Caco-2 (cell line): ENCODE results near the gene SPATA17. TPM values are rescaled to one million over a fixed set of nuclear protein-coding genes. Genes with fewer than 3 reads are reported as not detected.

Experiments
- BruUV-seq: library from RNA; stranded (reverse); fragments of 400-500 nt; replicated peaks from 2 replicates; lab custom pipeline; 2021; lab: Mats Ljungman, UMichigan
- CTCF ChIA-PET: fragments of 300-600 bp; sonication (Branson Sonifier 250); formaldehyde crosslinking; loops from one replicate; lab custom pipeline; 2022; ENCODE audit warnings: antibody characterized with exemption; lab: Charles Lee
- POLR2A ChIA-PET: fragments of 300-600 bp; sonication (Branson Sonifier 250); formaldehyde crosslinking; loops from one replicate; lab custom pipeline; 2022; ENCODE audit warnings: antibody characterized with exemption; lab: Charles Lee
- DNase-seq, 2 experiments: peaks; one replicate each; pipeline versions ENCODE4 v3.0.0 to v3.0.0-alpha.2; 2020 to 2022
- H3K27me3 ChIP-seq: replicated peaks from 2 replicates; pipeline ENCODE4 v1.6.0; 2011; ENCODE audit warnings: low read length; ENCODE audit not compliant: control insufficient read depth, insufficient read depth
- H3K36me3 ChIP-seq: 2 replicates; pipeline ENCODE4 v1.5.1; 2011; ENCODE audit warnings: low read length; ENCODE audit not compliant: control insufficient read depth, insufficient read depth
- H3K4me1 ChIP-seq: fragments of 250-450 bp; sonication (Bioruptor Pico); 2 replicates; pipeline ENCODE4 v1.5.1; 2020; ENCODE audit warnings: mild to moderate bottlenecking
- H3K4me3 ChIP-seq: 2 replicates; pipeline ENCODE4 v1.5.1; 2011; ENCODE audit warnings: low read depth, mild to moderate bottlenecking, control low read depth, low read length
- H3K9me3 ChIP-seq: fragments of 250-450 bp; sonication (Bioruptor Pico); 2 replicates; pipeline ENCODE4 v1.5.1; 2020; ENCODE audit warnings: mild to moderate bottlenecking, moderate library complexity
- H3K27ac Mint-ChIP-seq: one replicate; pipeline ENCODE4 v1.8.0; 2022; ENCODE audit warnings: mixed read lengths; ENCODE audit not compliant: unreplicated experiment
- H3K27me3 Mint-ChIP-seq: one replicate; pipeline ENCODE4 v1.8.0; 2022; ENCODE audit warnings: mixed read lengths; ENCODE audit not compliant: insufficient read depth, unreplicated experiment
- H3K36me3 Mint-ChIP-seq: one replicate; pipeline ENCODE4 v1.8.0; 2022; ENCODE audit warnings: mild to moderate bottlenecking, mixed read lengths; ENCODE audit not compliant: insufficient read depth, unreplicated experiment
- H3K4me1 Mint-ChIP-seq: one replicate; pipeline ENCODE4 v1.8.0; 2022; ENCODE audit warnings: low read depth, mixed read lengths; ENCODE audit not compliant: unreplicated experiment
- H3K4me3 Mint-ChIP-seq: one replicate; pipeline ENCODE4 v1.8.0; 2022; ENCODE audit warnings: mild to moderate bottlenecking, moderate library complexity, mixed read lengths; ENCODE audit not compliant: unreplicated experiment
- H3K9me3 Mint-ChIP-seq: one replicate; pipeline ENCODE4 v1.8.0; 2022; ENCODE audit warnings: mixed read lengths; ENCODE audit not compliant: unreplicated experiment
- intact Hi-C: fragments of 100-400 bp; cut with micrococcal nuclease; formaldehyde crosslinking; loops from one replicate; pipeline ENCODE4 v1.10.0; 2022; ENCODE audit not compliant: unreplicated experiment
- total RNA-seq: library from RNA; stranded (reverse); gene quantifications from 2 replicates; pipeline ENCODE4 v1.2.3, GENCODE V29; 2022
- TF ChIP-seq, protein P1 (sequence below), 2 experiments: fragments of 200-600 bp in 1 of 2; IDR thresholded peaks; 1 replicate in 1 of 2; 2 replicates in 1 of 2; pipeline versions ENCODE4 v1.5.1 to v1.8.0; 2011 to 2022; ENCODE audit warnings: antibody characterized with exemption in 1 of 2, control low read depth in 1 of 2, inconsistent platforms in 1 of 2, low read depth in 1 of 2, low read length in 1 of 2, mild to moderate bottlenecking in 1 of 2, moderate library complexity in 1 of 2; ENCODE audit not compliant: insufficient read depth in 1 of 2, severe bottlenecking in 1 of 2, unreplicated experiment in 1 of 2

Gene SPATA17
- total RNA-seq, 1 experiment from 2014 or later = 1.1 TPM

DNA sequence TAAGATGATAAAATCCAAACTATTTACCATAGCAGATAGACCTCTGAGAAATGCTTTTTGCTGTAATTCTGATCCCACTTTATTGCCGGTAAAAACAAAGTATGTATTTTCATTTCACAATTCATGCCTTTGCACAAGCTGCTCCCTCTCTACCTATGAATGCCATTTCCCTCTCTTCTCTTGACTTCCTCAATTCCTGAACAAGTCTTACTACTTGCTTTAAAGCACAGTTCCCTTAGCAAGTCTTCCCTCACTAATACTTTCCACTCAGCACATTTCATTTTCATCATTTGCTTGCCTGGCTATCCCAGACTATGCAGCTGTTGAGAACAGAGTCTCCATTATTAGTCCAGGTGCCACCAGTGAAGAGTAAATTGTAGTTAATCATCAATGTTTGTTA, 14.0 kb upstream of the SPATA17 start:
- ChIA-PET POLR2A (no interaction called here), CTCF (no interaction called here)
- Mint-ChIP-seq H3K9me3 (no peaks in the 10 kb centered on the region), H3K4me1 (peaks cover 7% of the 10 kb centered on the region), H3K36me3 (peaks cover 15% of the 10 kb centered on the region), H3K27ac (no peak overlapping the region), H3K27me3 (no peaks in the 10 kb centered on the region), H3K4me3 (no peak overlapping the region)
- BruUV-seq = no TSS peak
- no peaks in the 10 kb centered on the region for H3K9me3 ChIP-seq
- no peaks in the 10 kb centered on the region for H3K36me3 ChIP-seq
- TF ChIP-seq, protein P1, sequence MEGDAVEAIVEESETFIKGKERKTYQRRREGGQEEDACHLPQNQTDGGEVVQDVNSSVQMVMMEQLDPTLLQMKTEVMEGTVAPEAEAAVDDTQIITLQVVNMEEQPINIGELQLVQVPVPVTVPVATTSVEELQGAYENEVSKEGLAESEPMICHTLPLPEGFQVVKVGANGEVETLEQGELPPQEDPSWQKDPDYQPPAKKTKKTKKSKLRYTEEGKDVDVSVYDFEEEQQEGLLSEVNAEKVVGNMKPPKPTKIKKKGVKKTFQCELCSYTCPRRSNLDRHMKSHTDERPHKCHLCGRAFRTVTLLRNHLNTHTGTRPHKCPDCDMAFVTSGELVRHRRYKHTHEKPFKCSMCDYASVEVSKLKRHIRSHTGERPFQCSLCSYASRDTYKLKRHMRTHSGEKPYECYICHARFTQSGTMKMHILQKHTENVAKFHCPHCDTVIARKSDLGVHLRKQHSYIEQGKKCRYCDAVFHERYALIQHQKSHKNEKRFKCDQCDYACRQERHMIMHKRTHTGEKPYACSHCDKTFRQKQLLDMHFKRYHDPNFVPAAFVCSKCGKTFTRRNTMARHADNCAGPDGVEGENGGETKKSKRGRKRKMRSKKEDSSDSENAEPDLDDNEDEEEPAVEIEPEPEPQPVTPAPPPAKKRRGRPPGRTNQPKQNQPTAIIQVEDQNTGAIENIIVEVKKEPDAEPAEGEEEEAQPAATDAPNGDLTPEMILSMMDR (IDR thresholded peaks at IDR 0.05; ENCODE audit: insufficient read depth in 1 of 2, low read depth in 1 of 2, low read length in 1 of 2, severe bottlenecking in 1 of 2, unreplicated experiment in 1 of 2) = no peak
- no peak overlapping the region for H3K4me3 ChIP-seq
- intact Hi-C loops = no loop called here
- no peaks in the 10 kb centered on the region for H3K4me1 ChIP-seq
- no peak for DNase-seq
- no peaks in the 10 kb centered on the region for H3K27me3 ChIP-seq

DNA sequence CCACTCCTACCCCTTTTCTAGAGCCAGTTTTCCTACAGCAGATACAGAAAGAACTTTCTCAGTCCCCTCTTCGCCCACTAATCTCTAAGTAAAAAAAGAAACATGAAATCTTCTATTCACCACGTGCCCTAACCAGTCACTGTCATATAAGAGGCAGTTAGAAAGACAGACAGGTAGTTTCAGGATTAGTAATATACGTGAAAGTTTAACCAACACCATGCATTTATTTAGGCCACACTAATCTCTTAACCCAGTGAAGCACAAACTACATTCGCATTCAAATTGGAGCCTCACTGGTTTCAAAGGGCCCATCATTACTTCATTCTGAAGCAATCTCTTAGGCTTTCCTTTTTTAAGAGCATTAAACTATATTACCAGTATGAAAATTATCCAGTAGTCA, 10.3 kb upstream of the SPATA17 start:
- CTCF ChIA-PET = no interaction called here
- no peak overlapping the region for H3K27ac Mint-ChIP-seq

DNA sequence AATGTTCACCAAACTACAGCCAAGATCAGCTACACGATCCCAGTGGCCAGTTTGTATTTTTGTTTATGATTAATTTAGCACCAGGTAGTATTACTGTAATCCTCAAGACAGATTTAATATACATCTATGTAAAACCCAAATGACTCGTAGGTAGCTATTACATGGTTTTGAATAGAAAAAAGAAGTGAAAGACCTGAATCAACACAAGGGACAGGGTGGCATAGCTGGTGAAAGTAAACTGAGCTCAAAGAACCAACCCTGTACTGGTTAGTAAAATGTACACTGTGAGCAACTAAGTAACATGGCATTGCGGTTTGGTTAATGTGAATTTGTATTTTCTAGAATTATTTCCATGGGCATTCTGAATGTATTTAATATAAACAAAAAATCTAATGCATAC, 9.1 kb upstream of the SPATA17 start:
- H3K27me3 Mint-ChIP-seq = no peaks in the 10 kb centered on the region
- no peak overlapping the region for H3K27ac Mint-ChIP-seq
- H3K9me3 Mint-ChIP-seq = no peaks in the 10 kb centered on the region
- Histone ChIP-seq H3K4me3 (no peak overlapping the region), H3K27me3 (no peaks in the 10 kb centered on the region), H3K4me1 (no peaks in the 10 kb centered on the region), H3K9me3 (no peaks in the 10 kb centered on the region), H3K36me3 (no peaks in the 10 kb centered on the region)
- peaks cover 12% of the 10 kb centered on the region for H3K36me3 Mint-ChIP-seq
- TF ChIP-seq, protein P1 (IDR thresholded peaks at IDR 0.05; ENCODE audit: insufficient read depth in 1 of 2, low read depth in 1 of 2, low read length in 1 of 2, severe bottlenecking in 1 of 2, unreplicated experiment in 1 of 2) = no peak
- BruUV-seq = no TSS peak
- no peak for DNase-seq
- ChIA-PET CTCF (no interaction called here), POLR2A (no interaction called here)
- peaks cover 4% of the 10 kb centered on the region for H3K4me1 Mint-ChIP-seq
- H3K4me3 Mint-ChIP-seq = no peak overlapping the region
- intact Hi-C loops = no loop called here

More for the DNA sequence above, 10.3 kb upstream of the SPATA17 start:
- no peaks in the 10 kb centered on the region for H3K9me3 Mint-ChIP-seq
- H3K27me3 Mint-ChIP-seq = no peaks in the 10 kb centered on the region
- H3K4me3 Mint-ChIP-seq = no peak overlapping the region
- POLR2A ChIA-PET = interaction anchor here (1.0 kb wide), 1 partner anchor 10 kb away, joined by 3 read pairs; the partner anchor contains the start of gene GPATCH2
- no TSS peak for BruUV-seq
- peaks cover 7% of the 10 kb centered on the region for H3K4me1 Mint-ChIP-seq
- DNase-seq = no peak
- peaks cover 15% of the 10 kb centered on the region for H3K36me3 Mint-ChIP-seq
- H3K9me3 ChIP-seq = no peaks in the 10 kb centered on the region
- H3K4me1 ChIP-seq = no peaks in the 10 kb centered on the region
- TF ChIP-seq, protein P1 (IDR thresholded peaks at IDR 0.05; ENCODE audit: insufficient read depth in 1 of 2, low read depth in 1 of 2, low read length in 1 of 2, severe bottlenecking in 1 of 2, unreplicated experiment in 1 of 2) = no peak
- no peaks in the 10 kb centered on the region for H3K36me3 ChIP-seq
- no peak overlapping the region for H3K4me3 ChIP-seq
- H3K27me3 ChIP-seq = no peaks in the 10 kb centered on the region
- intact Hi-C loops = no loop called here
